A673 (cell line): Measurements from ENCODE around the gene ITPR2.

ENCODE experiments used
- CTCF ChIP-seq: fragments of 300-800, 200-600 bp; sonication (generic); conservative IDR thresholded peaks from 2 replicates; pipeline ENCODE4 v1.5.1; 2017; ENCODE audit warnings: low read depth, mild to moderate bottlenecking, antibody characterized with exemption, low read length, moderate library complexity, mixed read lengths
- EZH2 ChIP-seq: fragments of 200-600 bp; sonication (generic); IDR thresholded peaks from 2 replicates; pipeline ENCODE4 v1.6.1; 2017; ENCODE audit warnings: borderline replicate concordance, low read depth, mild to moderate bottlenecking, mixed read lengths, antibody characterized with exemption, low read length; ENCODE audit not compliant: poor library complexity, severe bottlenecking

GRCh38 chr12:26855337-26855736 lies 22.3 kb upstream of the ITPR2 start:
- TF ChIP-seq CTCF (no peak), EZH2 (no peak)
